ENCODE data around the gene ADRA1B.

- no peak for TF ChIP-seq POLR2AphosphoS5 (IDR thresholded peaks at IDR 0.05)
- no peak for TF ChIP-seq CTCF (IDR thresholded peaks at IDR 0.05)
- no peak for TF ChIP-seq POLR2A (IDR thresholded peaks at IDR 0.05)
- TF ChIP-seq EP300 (IDR thresholded peaks at IDR 0.05): no peak
These were observed 91.2 kb downstream of the ADRA1B start for GRCh38 chr5:160007514-160007913.
